IPS DF 6.9 (cell line): ENCODE results near the gene LYRM7.
"Not testable (repeated sequence)": the region's sequence is repeated elsewhere in the genome, so short reads cannot be mapped to it uniquely, and the experiment has no call there.

Experiments used
- DNase-seq: peaks from one replicate; pipeline ENCODE4 v3.0.0-alpha.2; 2013; ENCODE audit warnings: low read depth, low spot score
- H3K27ac ChIP-seq: one replicate; pipeline ENCODE4 v1.5.1; 2013; ENCODE audit warnings: low read length, control low read depth
- H3K27me3 ChIP-seq: 2 replicates; pipeline ENCODE4 v1.6.1; 2013; ENCODE audit warnings: mild to moderate bottlenecking, low read length; ENCODE audit not compliant: control insufficient read depth, insufficient read depth
- H3K36me3 ChIP-seq: 2 replicates; pipeline ENCODE4 v1.6.1; 2013; ENCODE audit warnings: low read length; ENCODE audit not compliant: control insufficient read depth, insufficient read depth
- H3K4me1 ChIP-seq: 2 replicates; pipeline ENCODE4 v1.6.1; 2013; ENCODE audit warnings: low read length; ENCODE audit not compliant: control insufficient read depth, insufficient read depth
- H3K4me3 ChIP-seq: 2 replicates; pipeline ENCODE4 v1.5.1; 2013; ENCODE audit warnings: mild to moderate bottlenecking, low read length
- H3K9me3 ChIP-seq: 2 replicates; pipeline ENCODE4 v1.6.1; 2013; ENCODE audit warnings: low read length, inconsistent platforms; ENCODE audit not compliant: control insufficient read depth, insufficient read depth
- WGBS: extraction: QIAGEN DNeasy Blood & Tissue Kit; methylation state at CpG from one replicate; pipeline ENCODE4 v1.1.7; 2013; ENCODE audit warnings: mixed read lengths, missing lambda C conversion rate; ENCODE audit not compliant: insufficient read length, insufficient coverage; 5-methylcytosine and 5-hydroxymethylcytosine counted together

LYRM7 gene

DNA sequence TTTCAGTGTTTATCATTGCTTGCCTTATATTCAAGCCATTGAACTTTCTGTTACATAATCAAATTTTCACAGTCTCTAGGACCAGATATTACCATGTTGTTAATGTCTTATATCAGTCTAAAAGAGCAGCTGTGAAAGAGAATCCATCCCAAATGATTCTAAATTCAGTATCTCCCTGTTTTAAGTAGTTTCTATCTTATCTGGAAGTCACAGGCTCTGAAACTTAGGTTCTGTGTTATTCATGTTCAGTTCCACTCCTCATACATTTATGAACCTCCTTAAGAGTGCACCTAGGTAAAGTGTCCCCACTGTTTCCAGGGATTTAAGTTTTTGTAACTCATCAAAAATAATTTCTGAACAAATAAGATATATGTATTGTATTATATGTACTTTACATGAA, 9.7 kb downstream of the LYRM7 start:
- no peak overlapping the region for H3K27ac ChIP-seq

DNA sequence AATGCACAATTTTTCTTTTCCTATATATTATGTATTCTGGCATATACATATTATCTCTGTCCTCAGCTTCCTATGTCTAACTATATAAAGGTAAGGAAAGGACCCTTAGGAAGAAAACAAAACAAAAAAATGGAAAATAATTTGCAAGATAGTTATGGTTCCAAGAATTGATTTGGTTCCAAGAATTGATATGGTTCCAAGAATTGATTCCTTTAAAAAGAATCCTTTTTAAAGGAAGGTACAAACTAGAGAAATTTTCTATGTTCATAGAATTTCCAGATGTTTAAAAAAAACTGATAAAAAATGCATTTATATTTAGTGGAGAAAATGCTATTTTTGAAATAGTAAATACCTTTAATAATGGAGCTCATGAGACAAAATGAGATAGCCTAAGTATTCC, 12.1 kb downstream of the LYRM7 start:
- H3K27ac ChIP-seq, result no peak overlapping the region
- H3K4me3 ChIP-seq, result no peak overlapping the region
- no peaks in the 10 kb centered on the region for H3K27me3 ChIP-seq
- H3K9me3 ChIP-seq, result no peaks in the 10 kb centered on the region
- no peaks in the 10 kb centered on the region for H3K36me3 ChIP-seq
- H3K4me1 ChIP-seq, result no peaks in the 10 kb centered on the region
- DNase-seq, result no peak

More for the DNA sequence above, 9.7 kb downstream of the LYRM7 start:
- no peak overlapping the region for H3K4me3 ChIP-seq
- no peak for DNase-seq
- H3K36me3 ChIP-seq, result no peaks in the 10 kb centered on the region
- no peaks in the 10 kb centered on the region for H3K27me3 ChIP-seq
- H3K4me1 ChIP-seq, result no peaks in the 10 kb centered on the region
- no peaks in the 10 kb centered on the region for H3K9me3 ChIP-seq

DNA sequence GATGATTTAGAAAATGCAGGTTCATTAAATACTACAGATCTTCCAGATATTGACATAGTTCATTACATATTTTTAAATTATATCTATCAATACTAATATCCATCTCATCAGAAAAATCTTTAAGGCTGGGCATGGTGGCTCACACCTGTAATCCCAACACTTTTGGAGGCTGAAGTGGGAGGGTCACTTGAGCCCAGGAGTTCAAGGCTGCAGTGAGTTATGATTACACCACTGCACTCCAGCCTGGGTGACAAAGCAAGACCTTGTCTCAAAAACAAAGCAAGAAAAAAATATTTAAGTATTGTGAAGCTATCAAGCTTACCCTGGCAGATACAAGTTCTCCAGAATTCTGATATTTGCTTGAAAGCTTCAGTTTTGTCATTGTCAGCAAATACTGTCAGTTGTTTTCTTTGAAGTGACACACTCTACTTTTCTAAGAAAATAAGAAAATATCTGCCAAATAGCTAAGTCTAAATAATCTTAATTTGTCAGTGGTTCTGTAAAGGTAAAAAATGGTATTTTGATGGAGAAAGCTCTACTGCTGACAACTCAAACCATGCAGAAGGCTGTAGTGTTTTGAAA, 14.9 kb downstream of the LYRM7 start:
- H3K9me3 ChIP-seq, result no peaks in the 10 kb centered on the region

DNA sequence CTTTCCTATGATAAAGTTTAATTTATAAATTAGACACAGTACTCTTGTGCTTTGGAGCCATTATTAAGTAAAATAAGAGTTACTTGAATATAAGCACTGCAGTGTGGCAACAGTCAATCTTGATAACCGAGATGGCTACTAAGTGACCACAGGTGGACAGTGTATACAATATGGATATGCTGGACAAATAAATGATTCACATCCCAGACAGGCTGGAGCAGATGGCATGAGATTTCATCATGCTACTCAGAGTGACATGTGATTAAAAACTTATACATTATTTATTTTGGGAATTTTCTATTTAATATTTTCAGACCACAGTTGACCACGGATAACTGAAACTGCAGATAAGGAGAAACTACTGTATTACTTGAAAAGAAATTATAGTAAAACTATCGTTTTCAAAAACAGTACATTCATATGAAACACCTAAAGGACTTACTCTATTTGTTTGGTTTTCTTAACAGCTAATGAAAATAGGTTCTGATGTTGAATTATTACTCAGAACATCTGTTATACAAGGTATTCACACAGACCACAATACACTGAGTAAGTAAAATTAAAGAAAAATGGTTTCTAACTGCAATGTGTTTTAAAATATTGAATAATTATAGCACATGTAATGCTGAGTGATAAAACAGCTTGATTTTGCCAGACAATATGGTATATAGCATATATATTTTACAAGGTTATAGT, 16.0 kb downstream of the LYRM7 start:
- Histone ChIP-seq H3K4me3 (no peak overlapping the region), H3K36me3 (no peaks in the 10 kb centered on the region), H3K27ac (no peak overlapping the region), H3K4me1 (no peaks in the 10 kb centered on the region), H3K9me3 (no peaks in the 10 kb centered on the region), H3K27me3 (no peaks in the 10 kb centered on the region)
- no peak for DNase-seq
- WGBS, result no CpG with 5 or more reads among the region's 3 CpGs

More for the DNA sequence above, 14.9 kb downstream of the LYRM7 start:
- no peaks in the 10 kb centered on the region for H3K36me3 ChIP-seq
- H3K4me1 ChIP-seq, result no peaks in the 10 kb centered on the region
- no peak overlapping the region for H3K27ac ChIP-seq
- DNase-seq, result no peak
- H3K27me3 ChIP-seq, result no peaks in the 10 kb centered on the region
- H3K4me3 ChIP-seq, result no peak overlapping the region

DNA sequence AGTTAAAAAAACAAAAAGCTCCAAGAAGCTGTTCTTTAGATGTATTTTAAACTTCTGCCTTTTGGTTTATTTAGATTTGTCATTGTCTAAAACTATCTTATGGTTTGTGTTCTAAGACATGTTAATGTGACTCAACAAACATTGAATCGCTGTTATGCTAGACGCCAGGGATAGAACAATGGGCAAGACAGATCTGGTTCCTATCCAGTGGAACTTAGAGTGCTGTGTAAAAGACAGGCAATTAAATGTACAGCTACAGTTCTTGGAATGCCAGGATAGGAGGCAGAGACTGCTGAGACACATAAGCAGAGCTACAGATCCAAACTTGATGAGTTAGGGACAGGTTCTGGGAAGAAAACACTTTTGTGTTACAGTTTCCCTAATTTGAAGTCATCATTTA, 22.4 kb downstream of the LYRM7 start:
- H3K4me3 ChIP-seq, result no peak overlapping the region
- no peaks in the 10 kb centered on the region for H3K36me3 ChIP-seq
- no peaks in the 10 kb centered on the region for H3K4me1 ChIP-seq
- H3K9me3 ChIP-seq, result no peaks in the 10 kb centered on the region
- WGBS, result no CpG with 5 or more reads among the region's 2 CpGs
- no peak overlapping the region for H3K27ac ChIP-seq
- no peak for DNase-seq
- no peaks in the 10 kb centered on the region for H3K27me3 ChIP-seq

DNA sequence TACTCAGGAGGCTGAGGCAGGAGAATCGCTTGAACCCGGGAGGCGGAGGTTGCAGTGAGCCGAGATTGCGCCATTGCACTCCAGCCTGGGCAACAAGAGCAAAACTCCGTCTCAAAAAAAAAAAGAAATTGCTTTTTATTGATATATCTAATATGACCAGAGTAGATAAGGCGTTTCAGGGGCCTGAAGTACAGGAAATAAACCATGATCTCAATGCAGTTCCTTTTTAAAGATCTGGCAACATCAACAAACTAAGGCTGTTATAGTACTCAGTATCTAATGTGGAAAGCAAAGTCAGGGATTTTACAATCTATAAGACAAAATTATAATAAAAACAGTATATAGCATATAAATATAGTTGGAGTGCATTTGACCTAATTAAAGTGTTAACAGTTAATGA, 23.2 kb downstream of the LYRM7 start:
- no CpG with 5 or more reads among the region's 7 CpGs for WGBS
- H3K9me3 ChIP-seq, H3K36me3 ChIP-seq, H3K4me1 ChIP-seq, H3K27ac ChIP-seq, H3K4me3 ChIP-seq, H3K27me3 ChIP-seq, DNase-seq: not testable (repeated sequence)

DNA sequence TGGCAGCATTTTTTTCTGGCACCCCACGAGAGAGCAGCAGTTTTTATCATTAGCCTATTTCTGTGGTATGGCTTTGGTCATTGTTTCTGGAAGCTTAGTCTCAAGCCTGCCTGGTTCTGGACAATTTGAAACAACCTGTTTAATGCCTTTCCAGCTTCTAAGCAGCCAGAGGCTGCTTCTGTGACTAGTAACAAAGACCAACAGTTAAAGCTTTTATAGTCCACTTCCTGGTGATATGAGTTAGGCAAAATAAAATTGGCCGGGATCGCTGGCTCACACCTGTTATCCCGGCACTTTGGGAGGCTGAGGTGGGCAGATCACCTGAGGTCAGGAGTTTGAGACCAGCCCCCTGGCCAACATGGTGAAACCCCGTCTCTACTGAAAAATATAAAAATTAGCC, 24.0 kb downstream of the LYRM7 start:
- Histone ChIP-seq H3K4me3 (no peak overlapping the region), H3K9me3 (no peaks in the 10 kb centered on the region), H3K27me3 (no peaks in the 10 kb centered on the region), H3K36me3 (no peaks in the 10 kb centered on the region), H3K4me1 (no peaks in the 10 kb centered on the region), H3K27ac (no peak overlapping the region)
- DNase-seq, result no peak
- no CpG with 5 or more reads among the region's 5 CpGs for WGBS

DNA sequence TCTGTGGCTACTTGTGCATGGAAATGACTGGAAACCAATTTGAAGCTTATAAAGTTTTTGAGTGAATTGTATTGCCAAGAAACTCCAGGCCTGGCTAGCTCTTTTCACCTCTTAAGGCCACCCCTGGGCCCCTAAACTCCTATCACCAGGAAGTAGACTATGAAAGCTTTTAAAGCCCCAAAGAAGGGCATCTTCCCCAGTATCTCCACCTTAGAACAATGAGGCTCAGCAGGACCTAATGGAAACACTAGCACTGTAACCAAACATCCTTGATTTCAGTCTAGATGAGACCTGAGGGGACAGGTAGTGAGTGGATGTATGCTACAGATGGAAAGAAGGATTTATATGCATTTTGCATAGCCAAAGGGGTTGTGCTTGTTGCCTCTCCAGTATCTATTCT, 25.0 kb downstream of the LYRM7 start:
- Histone ChIP-seq H3K9me3 (no peaks in the 10 kb centered on the region), H3K36me3 (no peaks in the 10 kb centered on the region), H3K27ac (no peak overlapping the region), H3K4me3 (no peak overlapping the region), H3K27me3 (no peaks in the 10 kb centered on the region), H3K4me1 (no peaks in the 10 kb centered on the region)
- DNase-seq, result no peak

DNA sequence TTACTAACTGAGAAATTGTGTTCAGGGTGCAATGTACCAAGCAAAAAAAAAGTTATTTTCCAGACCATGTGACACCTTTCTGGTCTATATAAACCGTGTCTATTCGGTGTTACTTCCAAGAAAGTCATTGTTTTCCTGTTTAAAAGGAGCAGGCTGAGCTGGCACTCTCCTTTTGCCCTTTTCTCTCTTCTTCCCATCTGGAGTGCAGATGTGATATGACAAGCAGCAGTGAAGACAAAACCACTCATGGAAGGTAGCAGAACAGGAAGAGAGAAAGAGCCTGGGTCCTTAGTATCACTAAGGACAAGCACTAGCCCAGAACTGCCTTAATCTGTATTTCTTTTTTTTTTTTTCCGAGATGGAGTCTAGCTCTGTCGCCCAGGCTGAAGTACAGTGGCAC, 25.6 kb downstream of the LYRM7 start:
- no CpG with 5 or more reads among the region's 4 CpGs for WGBS
- DNase-seq, result no peak

DNA sequence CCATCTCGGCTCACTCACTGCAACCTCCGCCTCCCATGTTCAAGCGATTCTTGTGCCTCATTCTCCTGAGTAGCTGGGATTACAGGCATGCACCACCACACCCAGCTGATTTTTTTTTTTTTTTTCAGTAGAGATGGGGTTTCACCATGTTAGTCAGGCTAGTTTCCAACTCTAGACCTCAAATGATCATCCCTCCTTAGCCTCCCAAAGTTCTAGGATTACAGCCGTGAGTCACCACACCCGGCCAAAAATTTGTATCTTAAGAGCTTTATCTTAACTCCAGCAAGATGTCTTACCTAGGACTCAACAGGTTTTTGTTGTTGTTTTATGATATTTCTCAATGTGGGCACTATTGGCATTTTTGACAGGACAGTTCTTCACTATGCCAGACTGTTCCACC, 27.9 kb downstream of the LYRM7 start:
- Histone ChIP-seq H3K27me3 (no peaks in the 10 kb centered on the region), H3K4me1 (no peaks in the 10 kb centered on the region), H3K9me3 (no peaks in the 10 kb centered on the region), H3K36me3 (no peaks in the 10 kb centered on the region), H3K27ac (no peak overlapping the region), H3K4me3 (no peak overlapping the region)
- DNase-seq, result no peak
- no CpG with 5 or more reads among the region's 5 CpGs for WGBS

More for the DNA sequence above, 25.6 kb downstream of the LYRM7 start:
- no peaks in the 10 kb centered on the region for H3K36me3 ChIP-seq
- no peaks in the 10 kb centered on the region for H3K27me3 ChIP-seq
- no peaks in the 10 kb centered on the region for H3K4me1 ChIP-seq
- H3K4me3 ChIP-seq, result no peak overlapping the region
- no peaks in the 10 kb centered on the region for H3K9me3 ChIP-seq
- H3K27ac ChIP-seq, result no peak overlapping the region

DNA sequence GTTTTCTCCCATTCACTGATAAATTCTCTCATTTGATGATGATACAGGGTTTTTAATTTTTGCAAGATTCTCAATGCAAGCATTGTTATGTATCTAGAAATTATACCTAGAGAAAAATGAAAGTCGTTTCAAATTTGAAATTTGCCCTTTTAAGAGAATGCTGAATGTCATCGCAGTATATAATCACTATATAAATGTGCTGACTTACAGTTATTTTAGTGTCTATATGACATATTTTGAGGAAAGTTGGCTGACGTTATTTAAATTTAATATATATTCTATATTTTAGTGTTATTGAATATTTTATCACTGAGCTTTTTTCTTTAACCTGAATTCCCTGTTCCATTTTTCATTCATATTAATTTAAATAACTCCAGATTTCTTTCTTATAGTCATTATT, 29.8 kb downstream of the LYRM7 start:
- H3K36me3 ChIP-seq, result no peaks in the 10 kb centered on the region
- no CpG with 5 or more reads among the region's 3 CpGs for WGBS
- no peaks in the 10 kb centered on the region for H3K4me1 ChIP-seq
- H3K4me3 ChIP-seq, result no peak overlapping the region
- H3K27me3 ChIP-seq, result no peaks in the 10 kb centered on the region
- H3K9me3 ChIP-seq, result no peaks in the 10 kb centered on the region
- H3K27ac ChIP-seq, result no peak overlapping the region
- no peak for DNase-seq
